PC-9 (cell line): ENCODE data around the gene CREB1. TPM values are rescaled to one million over a fixed set of nuclear protein-coding genes. Genes with fewer than 3 reads are reported as not detected.

Experiments
- BruUV-seq: library from RNA; stranded (reverse); fragments of 400-500 nt; replicated peaks from 2 replicates; lab custom pipeline; 2021; lab: Mats Ljungman, UMichigan
- CTCF ChIA-PET: fragments of 300-600 bp; sonication (Branson Sonifier 250); formaldehyde crosslinking; loops from one replicate; lab custom pipeline; 2022; ENCODE audit warnings: antibody characterized with exemption; lab: Charles Lee
- POLR2A ChIA-PET: fragments of 300-600 bp; sonication (Branson Sonifier 250); formaldehyde crosslinking; loops from one replicate; lab custom pipeline; 2022; ENCODE audit warnings: antibody characterized with exemption; ENCODE audit not compliant: unreplicated experiment; lab: Charles Lee
- DNase-seq, 2 experiments: peaks; one replicate each; pipeline versions ENCODE4 v3.0.0 to v3.0.0-alpha.2; 2015 to 2022; ENCODE audit warnings: mixed read lengths in 1 of 2
- H2AFZ ChIP-seq: fragments of 200-600 bp; sonication (generic); 2 replicates; pipeline ENCODE4 v1.8.1; 2017; ENCODE audit warnings: antibody characterized with exemption
- H3F3A ChIP-seq: fragments of 200-600 bp; sonication (generic); 2 replicates; pipeline ENCODE4 v1.8.1; 2017; ENCODE audit warnings: antibody characterized with exemption, mild to moderate bottlenecking, low read depth; ENCODE audit not compliant: insufficient read depth
- H3K27ac ChIP-seq: fragments of 200-600 bp; sonication (generic); 2 replicates; pipeline ENCODE4 v1.6.1; 2016; ENCODE audit warnings: mixed run types
- H3K27me3 ChIP-seq: fragments of 200-600 bp; sonication (generic); 2 replicates; pipeline ENCODE4 v1.6.1; 2016; ENCODE audit warnings: low read depth, mixed run types; ENCODE audit not compliant: insufficient read depth
- H3K36me3 ChIP-seq: fragments of 200-600 bp; sonication (generic); 2 replicates; pipeline ENCODE4 v1.6.1; 2016; ENCODE audit warnings: low read depth, mixed run types
- H3K4me1 ChIP-seq: fragments of 200-600 bp; sonication (generic); replicated peaks from 2 replicates; pipeline ENCODE4 v1.6.1; 2016; ENCODE audit warnings: mixed run types; ENCODE audit not compliant: insufficient read depth
- H3K4me2 ChIP-seq: fragments of 200-600 bp; sonication (generic); 2 replicates; pipeline ENCODE4 v1.6.1; 2017; ENCODE audit warnings: mixed run types
- H3K4me3 ChIP-seq: fragments of 200-600 bp; sonication (generic); 2 replicates; pipeline ENCODE4 v1.6.1; 2016; ENCODE audit warnings: mixed run types
- H3K79me2 ChIP-seq: fragments of 200-600 bp; sonication (generic); 2 replicates; pipeline ENCODE4 v1.6.1; 2017; ENCODE audit warnings: low read depth, mixed run types
- H3K9me2 ChIP-seq: fragments of 200-600 bp; sonication (generic); 2 replicates; pipeline ENCODE4 v1.8.1; 2017; ENCODE audit warnings: mild to moderate bottlenecking; ENCODE audit not compliant: insufficient read depth
- H3K9me3 ChIP-seq: fragments of 200-600 bp; sonication (generic); 2 replicates; pipeline ENCODE4 v1.8.1; 2016; ENCODE audit warnings: low read depth; ENCODE audit not compliant: insufficient read depth
- H4K20me1 ChIP-seq: fragments of 200-600 bp; sonication (generic); 2 replicates; pipeline ENCODE4 v1.8.1; 2017; ENCODE audit not compliant: insufficient read depth
- EZH2 ChIP-seq: fragments of 200-600 bp; sonication (generic); IDR thresholded peaks from 2 replicates; pipeline ENCODE4 v1.8.0; 2017; ENCODE audit warnings: antibody characterized with exemption, low read depth
- intact Hi-C: fragments of 100-400 bp; cut with micrococcal nuclease; formaldehyde crosslinking; loops from one replicate; pipeline ENCODE4 v1.10.0; 2022; ENCODE audit not compliant: unreplicated experiment
- total RNA-seq: library from RNA; stranded (reverse); gene quantifications from 2 replicates; pipeline ENCODE4 v1.2.3, GENCODE V29; 2021
- TF ChIP-seq, protein P1 (sequence below): fragments of 200-600 bp; sonication (generic); conservative IDR thresholded peaks from 2 replicates; pipeline ENCODE4 v1.6.1; 2017; ENCODE audit warnings: mixed run types, antibody characterized with exemption, mild to moderate bottlenecking, moderate library complexity

The CREB1 gene
- total RNA-seq, 1 experiment from 2014 or later = 42.2 TPM

DNA sequence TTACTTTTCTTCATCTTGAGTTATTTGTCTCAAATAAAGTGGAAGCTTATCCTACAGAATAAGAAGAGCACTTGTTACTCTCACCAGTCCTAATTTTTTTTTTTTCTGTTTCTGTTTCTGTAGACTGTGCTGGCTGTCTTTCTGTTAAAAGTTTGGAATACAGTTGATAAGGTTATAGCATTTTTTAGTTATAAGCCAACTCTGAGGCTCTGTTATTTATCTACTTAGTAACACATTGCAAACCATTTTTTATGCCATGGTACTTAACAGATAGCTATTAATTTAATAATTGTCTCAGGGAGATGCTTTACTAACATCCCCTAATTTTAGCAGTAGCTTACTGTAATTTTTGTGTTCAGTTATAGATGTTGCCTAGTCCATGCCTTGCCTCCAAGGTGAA lies 37.9 kb downstream of the CREB1 start:
- Histone ChIP-seq H4K20me1 (no peaks in the 10 kb centered on the region), H3F3A (no peaks in the 10 kb centered on the region), H3K9me3 (no peaks in the 10 kb centered on the region), H3K36me3 (peaks cover 3% of the 10 kb centered on the region; the same call in 1 of the 2 replicates), H3K9me2 (no peaks in the 10 kb centered on the region), H3K27ac (no peak overlapping the region), H3K79me2 (no peaks in the 10 kb centered on the region), H2AFZ (no peak overlapping the region), H3K27me3 (no peaks in the 10 kb centered on the region), H3K4me2 (no peak overlapping the region), H3K4me3 (no peak overlapping the region), H3K4me1 (no peaks in the 10 kb centered on the region)
- intact Hi-C loops = no loop called here
- BruUV-seq = no TSS peak
- no peak for TF ChIP-seq EZH2
- ChIA-PET POLR2A (interaction anchor here (0.5 kb wide), 1 partner anchor 37 kb away, joined by 3 read pairs; no protein-coding TSS in a partner anchor), CTCF (no interaction called here)
- DNase-seq = no peak

DNA sequence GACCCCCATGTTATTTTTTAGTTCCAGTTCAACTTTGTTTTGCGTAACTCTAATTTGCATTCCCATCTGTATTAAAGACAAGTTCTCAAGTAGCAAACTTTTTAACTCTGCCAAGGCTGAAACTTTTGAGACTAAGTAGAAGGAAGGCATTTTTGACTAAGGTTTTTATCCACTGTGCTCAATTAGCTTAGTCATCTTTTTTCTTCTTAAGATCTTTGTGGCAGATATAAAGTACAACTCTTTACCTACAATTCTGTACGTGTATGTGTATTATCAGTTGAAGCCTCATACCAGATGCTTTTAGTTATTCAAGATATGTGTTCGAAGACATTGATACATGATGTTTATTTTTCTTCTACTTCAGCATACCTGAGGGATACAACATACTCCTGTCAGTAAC lies 41.6 kb downstream of the CREB1 start:
- no peaks in the 10 kb centered on the region for H4K20me1 ChIP-seq
- TF ChIP-seq EZH2 = no peak
- TF ChIP-seq, protein P1, sequence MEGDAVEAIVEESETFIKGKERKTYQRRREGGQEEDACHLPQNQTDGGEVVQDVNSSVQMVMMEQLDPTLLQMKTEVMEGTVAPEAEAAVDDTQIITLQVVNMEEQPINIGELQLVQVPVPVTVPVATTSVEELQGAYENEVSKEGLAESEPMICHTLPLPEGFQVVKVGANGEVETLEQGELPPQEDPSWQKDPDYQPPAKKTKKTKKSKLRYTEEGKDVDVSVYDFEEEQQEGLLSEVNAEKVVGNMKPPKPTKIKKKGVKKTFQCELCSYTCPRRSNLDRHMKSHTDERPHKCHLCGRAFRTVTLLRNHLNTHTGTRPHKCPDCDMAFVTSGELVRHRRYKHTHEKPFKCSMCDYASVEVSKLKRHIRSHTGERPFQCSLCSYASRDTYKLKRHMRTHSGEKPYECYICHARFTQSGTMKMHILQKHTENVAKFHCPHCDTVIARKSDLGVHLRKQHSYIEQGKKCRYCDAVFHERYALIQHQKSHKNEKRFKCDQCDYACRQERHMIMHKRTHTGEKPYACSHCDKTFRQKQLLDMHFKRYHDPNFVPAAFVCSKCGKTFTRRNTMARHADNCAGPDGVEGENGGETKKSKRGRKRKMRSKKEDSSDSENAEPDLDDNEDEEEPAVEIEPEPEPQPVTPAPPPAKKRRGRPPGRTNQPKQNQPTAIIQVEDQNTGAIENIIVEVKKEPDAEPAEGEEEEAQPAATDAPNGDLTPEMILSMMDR = no peak
- no peaks in the 10 kb centered on the region for H3K27me3 ChIP-seq
- H2AFZ ChIP-seq = no peak overlapping the region
- peaks cover 16% of the 10 kb centered on the region; the same call in 1 of the 2 replicates for H3K36me3 ChIP-seq
- DNase-seq = no peak
- no peaks in the 10 kb centered on the region for H3K79me2 ChIP-seq
- no peak overlapping the region for H3K27ac ChIP-seq
- intact Hi-C loops = loop anchor here (10.0 kb wide), 1 partner anchor 87 kb away; no protein-coding TSS in a partner anchor
- no peaks in the 10 kb centered on the region for H3K4me1 ChIP-seq
- no peaks in the 10 kb centered on the region for H3K9me2 ChIP-seq
- no peaks in the 10 kb centered on the region; the same call in 1 of the 2 replicates for H3F3A ChIP-seq
- BruUV-seq = no TSS peak
- ChIA-PET CTCF (no interaction called here), POLR2A (no interaction called here)
- H3K9me3 ChIP-seq = no peaks in the 10 kb centered on the region
- H3K4me3 ChIP-seq = no peak overlapping the region
- no peak overlapping the region for H3K4me2 ChIP-seq

DNA sequence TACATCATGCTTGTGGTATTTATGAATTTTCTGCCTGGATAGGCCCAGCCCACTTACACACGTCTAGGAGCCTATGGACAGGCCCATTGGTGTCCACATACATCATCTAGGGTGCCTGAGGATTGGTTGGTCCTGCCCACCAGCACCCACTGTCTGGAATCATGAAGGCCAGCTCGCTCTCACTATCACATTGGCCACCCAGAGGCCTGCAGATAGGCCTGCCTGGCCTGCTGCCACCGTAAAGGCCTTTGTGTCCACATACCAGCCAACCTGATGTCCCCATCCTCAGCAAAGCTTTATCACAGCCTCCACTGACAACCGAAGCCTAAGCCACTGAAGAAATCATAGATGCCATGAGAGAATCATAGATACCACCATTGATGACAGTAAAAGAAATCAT lies 55.2 kb downstream of the CREB1 start:
- Histone ChIP-seq H3K9me3 (no peaks in the 10 kb centered on the region), H3K4me1 (no peaks in the 10 kb centered on the region), H3K4me3 (no peak overlapping the region), H3F3A (no peaks in the 10 kb centered on the region), H2AFZ (no peak overlapping the region), H4K20me1 (no peaks in the 10 kb centered on the region), H3K36me3 (peaks cover 20% of the 10 kb centered on the region), H3K9me2 (no peaks in the 10 kb centered on the region), H3K79me2 (no peaks in the 10 kb centered on the region), H3K27me3 (no peaks in the 10 kb centered on the region), H3K27ac (no peak overlapping the region), H3K4me2 (no peak overlapping the region)
- no peak for DNase-seq
- TF ChIP-seq, protein P1 = no peak
- no peak for TF ChIP-seq EZH2
- POLR2A ChIA-PET = no interaction called here
- BruUV-seq = no TSS peak
- intact Hi-C loops = no loop called here
- CTCF ChIA-PET = no interaction called here

DNA sequence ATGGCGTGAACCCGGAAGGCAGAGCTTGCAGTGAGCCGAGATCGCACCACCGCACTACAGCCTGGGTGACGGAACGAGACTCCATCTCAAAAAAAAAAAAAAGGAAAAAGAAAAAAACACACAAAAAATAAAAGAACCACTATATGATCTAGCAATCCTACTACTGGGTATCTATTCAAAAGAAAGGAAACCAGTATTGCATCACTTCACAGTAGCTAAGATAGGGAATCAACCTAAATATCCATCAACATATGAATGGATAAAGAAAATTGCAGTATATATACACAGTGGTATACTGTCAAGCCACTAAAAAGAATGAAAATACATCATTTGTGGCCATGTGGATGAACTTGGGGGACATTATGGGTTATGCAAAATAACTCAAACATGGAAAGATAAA lies 57.5 kb downstream of the CREB1 start:
- no TSS peak for BruUV-seq
- peaks cover 21% of the 10 kb centered on the region for H3K36me3 ChIP-seq

More for the DNA sequence above, 57.5 kb downstream of the CREB1 start:
- H4K20me1 ChIP-seq = no peaks in the 10 kb centered on the region
- intact Hi-C loops = no loop called here
- H3K4me2 ChIP-seq = no peak overlapping the region
- H3F3A ChIP-seq = no peaks in the 10 kb centered on the region
- no peaks in the 10 kb centered on the region for H3K9me2 ChIP-seq
- TF ChIP-seq, protein P1 = no peak
- TF ChIP-seq EZH2 = no peak
- no peaks in the 10 kb centered on the region for H3K79me2 ChIP-seq
- H2AFZ ChIP-seq = no peak overlapping the region
- H3K9me3 ChIP-seq = peaks cover 6% of the 10 kb centered on the region; the same call in 1 of the 2 replicates
- H3K4me3 ChIP-seq = no peak overlapping the region
- ChIA-PET POLR2A (no interaction called here), CTCF (no interaction called here)
- no peak overlapping the region for H3K27ac ChIP-seq
- no peaks in the 10 kb centered on the region for H3K27me3 ChIP-seq
- DNase-seq = no peak
- no peaks in the 10 kb centered on the region for H3K4me1 ChIP-seq
